ENCODE measurements around the gene RAB28. TPM values are rescaled to one million over a fixed set of nuclear protein-coding genes. Genes with fewer than 3 reads are reported as not detected.

Gene RAB28
- total RNA-seq, 4 donors from 2014 or later = 5.8 to 19.5 (median 14.2) TPM

DNA sequence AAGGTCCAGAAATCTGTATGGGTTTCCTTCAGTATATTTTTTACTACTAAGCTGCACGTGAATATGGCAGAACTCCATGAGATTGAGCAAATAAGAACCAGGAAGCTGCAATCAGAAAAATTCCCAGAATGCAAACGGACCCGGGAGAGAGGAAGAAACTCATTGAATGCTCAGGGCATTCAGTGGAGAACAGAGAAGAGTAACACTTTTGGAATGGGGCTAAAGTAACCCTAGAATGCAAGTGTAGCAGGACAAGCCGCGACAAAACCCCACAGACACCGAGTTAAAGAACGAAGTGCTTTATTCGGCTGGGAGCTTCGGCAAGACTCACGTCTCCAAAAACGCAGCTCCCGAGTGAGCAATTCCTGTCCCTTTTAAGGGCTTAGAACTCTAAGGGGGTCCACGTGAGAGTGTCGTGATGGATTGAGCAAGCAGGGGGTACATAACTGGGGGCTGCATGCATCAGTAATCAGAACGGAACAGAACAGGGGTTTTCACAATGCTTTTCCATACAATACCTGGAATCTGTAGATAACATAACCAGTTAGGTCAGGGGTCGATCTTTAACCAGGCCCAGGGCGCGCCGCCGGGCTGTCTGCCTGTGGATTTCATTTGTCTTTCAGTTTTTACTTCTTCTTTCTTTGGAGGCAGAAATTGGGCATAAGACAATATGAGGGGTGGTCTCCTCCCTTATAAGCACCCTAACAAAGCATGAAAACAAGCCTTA, 56.4 kb downstream of the RAB28 start:
- H3K27ac ChIP-seq = no peak overlapping the region
- TF ChIP-seq CTCF (IDR thresholded peaks at IDR 0.05) (no peak), POLR2A (IDR thresholded peaks at IDR 0.05) (no peak)
- peak overlapping the region in 2 of 4 donors; percentile 12 to 35 for H3K4me3 ChIP-seq
- H3K27me3 ChIP-seq = no peaks in the 10 kb centered on the region
- WGBS, 2 donors = 67 to 70% methylated on average over 20 of the region's 20 CpGs
- no peak for DNase-seq
- H3K9me3 ChIP-seq = no peaks in the 10 kb centered on the region
- peaks cover 0 to 17% (median 0%) of the 10 kb centered on the region in 3 donors for H3K36me3 ChIP-seq
- intact Hi-C loops (cut with DNase I) = no loop called here
- peaks cover 0 to 5% (median 3%) of the 10 kb centered on the region in 3 donors for H3K4me1 ChIP-seq

DNA sequence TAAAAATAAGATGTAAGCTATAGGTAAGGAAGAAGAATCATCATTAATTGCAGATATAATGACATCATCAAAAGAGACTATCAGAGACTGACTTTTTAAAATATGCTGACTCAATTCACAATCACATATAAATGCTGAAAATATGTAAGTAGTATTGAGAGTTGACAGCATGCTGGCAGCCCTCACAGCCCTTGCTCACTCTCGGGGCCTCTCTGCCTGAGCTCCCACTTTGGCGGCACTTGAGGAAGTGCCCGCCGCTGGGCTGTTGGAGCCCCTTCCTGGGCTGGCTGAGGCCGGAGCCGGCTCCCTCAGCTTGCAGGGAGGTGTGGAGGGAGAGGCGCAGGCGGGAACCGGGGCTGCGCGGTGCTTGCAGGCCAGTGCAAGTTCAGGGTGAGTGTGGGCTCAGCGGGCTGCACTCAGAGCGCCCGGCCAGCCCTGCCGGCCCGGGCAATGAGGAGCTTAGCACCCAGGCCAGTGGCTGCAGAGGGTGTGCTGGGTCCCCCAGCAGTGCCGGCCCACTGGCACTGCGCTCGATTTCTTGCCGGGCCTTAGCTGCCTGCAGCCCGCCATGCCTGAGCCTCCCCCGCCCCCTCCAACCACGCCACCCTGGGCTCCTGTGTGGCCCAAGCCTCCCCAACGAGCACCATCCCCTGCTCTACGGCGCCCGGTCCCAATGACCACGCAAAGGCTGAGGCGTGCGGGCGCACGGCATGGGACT, 68.9 kb downstream of the RAB28 start:
- H3K36me3 ChIP-seq = peaks cover 0 to 10% (median 0%) of the 10 kb centered on the region in 3 donors
- peaks cover 0 to 8% (median 5%) of the 10 kb centered on the region in 3 donors for H3K4me1 ChIP-seq
- H3K27me3 ChIP-seq = no peaks in the 10 kb centered on the region
- 69 to 75% methylated on average over 2 of the region's 32 CpGs for WGBS, 2 donors
- DNase-seq = no peak
- TF ChIP-seq CTCF (IDR thresholded peaks at IDR 0.05) (no peak), POLR2A (IDR thresholded peaks at IDR 0.05) (no peak)
- intact Hi-C loops (cut with DNase I) = no loop called here
- H3K27ac ChIP-seq = no peak overlapping the region
- H3K4me3 ChIP-seq = no peak overlapping the region
- H3K9me3 ChIP-seq = no peaks in the 10 kb centered on the region

GRCh38 chr4:13413729-13414437, 70.3 kb downstream of the RAB28 start:
- no peak for DNase-seq
- TF ChIP-seq POLR2A (IDR thresholded peaks at IDR 0.05) (no peak), CTCF (IDR thresholded peaks at IDR 0.05) (no peak)
- intact Hi-C loops (cut with DNase I) = no loop called here
- Histone ChIP-seq H3K27ac (no peak overlapping the region), H3K36me3 (peaks cover 0 to 10% (median 0%) of the 10 kb centered on the region in 3 donors), H3K4me3 (no peak overlapping the region), H3K9me3 (no peaks in the 10 kb centered on the region), H3K27me3 (no peaks in the 10 kb centered on the region), H3K4me1 (peaks cover 0 to 8% (median 5%) of the 10 kb centered on the region in 3 donors)
- WGBS, 2 donors = 55 to 59% methylated on average over 6 of the region's 6 CpGs

- no peaks in the 10 kb centered on the region for H3K9me3 ChIP-seq
- TF ChIP-seq POLR2A (IDR thresholded peaks at IDR 0.05) (no peak), CTCF (IDR thresholded peaks at IDR 0.05) (no peak)
- intact Hi-C loops (cut with DNase I) = no loop called here
- no peak overlapping the region for H3K27ac ChIP-seq
- H3K27me3 ChIP-seq = no peaks in the 10 kb centered on the region
- DNase-seq = no peak
- peaks cover 0 to 5% (median 0%) of the 10 kb centered on the region in 3 donors for H3K36me3 ChIP-seq
- peaks cover 0 to 8% (median 5%) of the 10 kb centered on the region in 3 donors for H3K4me1 ChIP-seq
- H3K4me3 ChIP-seq = no peak overlapping the region
- WGBS, 2 donors = 41 to 47% methylated on average over 2 of the region's 2 CpGs
These were observed 72.2 kb downstream of the RAB28 start for GRCh38 chr4:13411942-13412341.
